Measurements from ENCODE around the gene SERBP1.

GRCh38 chr1:67404212-67404620, 26.0 kb downstream of the SERBP1 start:
- TF ChIP-seq CTCF (conservative IDR thresholded peaks at IDR 0.05) (no peak), EZH2 (IDR thresholded peaks at IDR 0.05; ENCODE audit: low read depth) (no peak)
